HG02798 (cell line): ENCODE results near the gene CD34.

ENCODE experiments used
- ATAC-seq: cut with Tn5 transposase; IDR thresholded peaks from one replicate; pipeline ENCODE4 v1.9.1; 2021; ENCODE audit warnings: mild to moderate bottlenecking; ENCODE audit not compliant: unreplicated experiment, poor library complexity

Gene CD34

DNA sequence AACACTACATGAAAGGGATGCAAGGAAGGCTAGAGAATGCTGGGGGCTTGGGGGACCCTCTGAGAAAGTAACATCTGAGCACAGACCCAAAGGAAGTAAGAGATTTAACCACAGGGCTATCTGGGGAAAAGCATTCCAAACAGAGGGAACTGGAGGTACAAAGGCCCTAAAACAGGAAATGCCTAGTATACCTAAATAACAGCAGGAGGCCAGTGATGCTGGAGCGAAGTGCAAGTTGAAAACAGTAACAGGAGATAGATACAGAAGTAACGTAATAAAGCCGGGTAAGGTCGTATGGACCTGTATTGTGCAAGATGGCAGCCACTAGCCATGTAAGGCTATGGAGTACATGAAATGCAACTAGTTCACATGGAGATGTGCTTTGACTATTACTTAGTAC lies 52.1 kb downstream of the CD34 start:
- no peak for ATAC-seq

DNA sequence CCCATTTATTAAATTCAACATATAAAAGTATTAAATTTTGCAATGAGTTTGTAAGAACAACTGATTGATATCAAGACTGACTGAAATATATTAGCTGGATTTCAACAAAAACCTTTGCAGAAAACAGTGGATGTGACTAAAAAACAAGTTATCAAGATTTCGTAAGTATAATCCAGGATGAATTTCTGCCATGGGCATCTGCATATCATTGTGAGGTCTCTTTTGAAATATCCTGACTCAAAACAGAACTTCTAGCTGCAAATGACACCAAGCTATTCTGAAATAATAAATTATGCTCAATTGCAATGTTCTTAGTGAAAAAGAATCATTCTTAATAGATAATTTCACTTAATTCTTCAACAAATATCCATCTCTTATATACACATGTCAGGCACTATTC lies 52.6 kb downstream of the CD34 start:
- no peak for ATAC-seq

DNA sequence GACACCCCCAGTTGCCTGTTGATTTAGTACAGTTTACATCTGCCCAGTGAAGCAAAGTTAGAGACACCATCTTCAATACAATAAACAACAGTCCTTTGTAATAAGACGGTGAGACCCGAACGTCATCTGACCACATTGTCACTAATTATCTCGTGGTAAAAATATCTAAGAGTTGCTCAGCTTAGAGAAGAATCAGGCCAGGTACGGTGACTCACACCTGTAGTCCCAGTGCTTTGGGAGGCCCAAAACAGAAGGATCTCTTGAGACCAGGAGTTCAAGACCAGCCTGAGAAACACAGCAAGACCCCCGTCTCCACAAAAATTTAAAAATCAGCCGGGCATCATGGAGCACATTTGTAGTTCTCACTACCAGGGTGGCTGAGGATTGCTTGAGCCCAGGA lies 53.5 kb downstream of the CD34 start:
- no peak for ATAC-seq

DNA sequence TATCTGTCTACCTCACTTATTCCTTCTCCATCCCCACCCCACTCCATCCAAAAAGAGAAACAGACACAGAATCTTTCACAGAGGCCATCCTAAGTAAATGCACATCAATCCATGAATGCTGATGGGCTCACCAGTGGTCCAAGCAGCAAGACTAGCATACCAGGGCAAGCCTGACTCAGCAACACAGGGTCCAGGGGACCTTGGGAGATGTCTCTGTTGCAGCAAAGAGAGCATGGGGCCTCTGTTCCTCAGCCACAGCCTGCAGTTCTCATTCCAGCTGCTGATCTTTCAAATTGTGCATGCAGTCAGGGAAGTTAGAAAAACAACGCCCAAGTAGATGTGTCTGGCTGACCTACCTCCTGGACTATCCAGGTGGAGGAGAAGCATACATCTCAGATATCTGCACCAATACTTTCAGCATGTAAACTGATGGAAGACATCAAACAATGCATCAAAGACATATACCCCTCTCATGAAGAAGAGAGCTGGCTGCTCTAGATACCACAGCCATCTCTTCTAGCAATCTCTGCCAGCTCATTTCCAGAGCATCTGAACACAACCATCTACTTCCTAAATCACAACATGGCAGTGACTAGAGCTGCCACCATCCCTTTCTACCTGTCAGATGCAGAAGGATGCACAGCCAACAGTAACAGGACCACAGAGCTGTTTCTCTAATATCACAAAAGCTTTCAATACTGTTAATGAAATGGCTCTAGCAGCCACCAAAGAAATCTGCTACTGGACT lies 54.5 kb downstream of the CD34 start:
- no peak for ATAC-seq

DNA sequence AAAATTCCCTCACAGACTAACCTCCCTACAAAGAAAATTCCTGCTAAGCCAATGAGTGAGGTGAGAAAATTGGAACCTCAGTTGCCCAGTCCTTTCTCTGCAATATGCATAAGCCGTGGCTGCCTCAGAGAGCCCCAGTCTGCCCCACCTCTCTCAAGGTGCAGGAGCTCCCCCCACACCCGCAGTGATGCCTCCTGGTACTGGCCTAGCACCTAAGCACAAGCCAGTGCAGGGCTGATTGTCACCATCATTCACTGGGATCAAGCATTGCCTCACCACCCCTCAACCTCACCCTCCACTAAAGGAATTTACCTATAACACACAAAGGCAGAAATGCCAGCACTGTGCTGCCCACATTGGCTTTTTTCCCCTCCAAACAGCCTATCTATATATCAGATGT lies 56.9 kb downstream of the CD34 start:
- ATAC-seq = no peak

DNA sequence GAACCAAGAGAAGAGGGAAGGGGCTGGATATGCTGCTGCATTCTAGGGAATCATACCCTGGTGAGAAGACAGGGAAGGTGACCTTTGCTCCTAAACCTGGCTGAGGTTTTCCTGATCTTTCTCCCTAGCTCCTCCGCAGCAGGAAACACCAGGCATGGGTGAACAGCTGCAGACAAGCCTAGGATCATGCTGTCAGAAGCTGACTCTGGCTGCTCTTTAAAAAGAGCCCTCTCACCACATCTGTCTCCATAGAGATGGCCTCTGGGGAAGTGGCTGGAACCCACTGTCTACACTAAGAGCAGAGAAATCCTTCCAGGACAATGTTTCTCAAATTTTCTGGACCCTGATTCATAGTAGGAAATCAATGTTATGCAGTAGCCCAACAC lies 57.6 kb downstream of the CD34 start:
- ATAC-seq = no peak

DNA sequence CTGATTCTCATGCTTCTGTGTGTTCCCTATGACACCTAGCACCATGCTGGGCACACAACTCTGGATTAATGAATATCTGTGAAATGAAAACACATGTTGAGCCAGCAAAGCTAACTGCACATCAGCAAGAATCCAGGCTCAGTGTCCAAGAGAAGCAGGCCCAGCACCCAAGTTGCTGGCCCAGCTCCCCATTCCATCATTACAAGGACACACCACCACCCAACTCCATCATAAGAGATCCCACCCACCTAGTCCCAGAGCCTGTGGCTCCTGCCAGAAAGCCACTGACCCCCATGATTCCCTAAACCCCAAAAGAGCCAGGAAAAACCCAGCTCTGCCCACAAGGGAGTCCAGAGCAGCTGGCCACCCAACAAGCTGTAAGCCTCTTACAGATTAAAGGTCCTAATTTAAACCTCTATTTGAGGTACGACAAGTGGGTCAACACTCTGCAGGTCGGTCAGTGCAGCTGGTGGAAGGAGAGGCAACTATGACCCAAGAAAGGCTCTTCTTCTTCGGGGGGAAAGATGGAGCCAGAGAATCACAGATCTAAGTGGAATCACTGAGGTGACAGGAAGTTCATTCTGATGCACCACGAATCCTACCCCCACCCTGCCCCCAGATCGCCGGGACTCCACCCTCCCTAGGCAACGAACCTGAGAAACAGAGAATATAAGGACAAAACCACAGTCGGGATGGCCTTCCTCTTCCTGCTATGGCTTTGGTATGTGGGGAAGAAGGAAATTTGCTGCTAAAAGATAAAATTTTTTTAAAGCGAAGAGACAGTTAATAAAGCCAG lies 58.2 kb downstream of the CD34 start:
- no peak for ATAC-seq

DNA sequence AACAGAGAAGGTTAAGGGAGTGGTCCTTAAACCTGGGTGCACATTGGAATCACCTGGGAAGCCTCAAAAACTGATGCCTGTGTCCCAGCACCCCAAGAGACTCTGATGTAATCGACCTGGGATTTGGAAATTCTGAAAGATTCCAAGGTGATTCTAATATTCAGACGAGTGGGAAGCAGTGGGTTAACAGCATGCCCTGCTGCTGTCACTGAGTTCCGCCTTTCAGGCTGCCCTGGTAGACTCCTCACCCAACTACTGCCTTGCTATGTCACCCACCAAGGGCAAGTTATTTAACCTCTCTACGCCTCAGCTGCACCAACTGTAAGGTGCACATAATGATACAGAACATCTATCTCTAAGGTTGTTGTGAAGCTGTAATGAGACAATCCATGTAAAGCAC lies 59.2 kb downstream of the CD34 start:
- no peak for ATAC-seq

DNA sequence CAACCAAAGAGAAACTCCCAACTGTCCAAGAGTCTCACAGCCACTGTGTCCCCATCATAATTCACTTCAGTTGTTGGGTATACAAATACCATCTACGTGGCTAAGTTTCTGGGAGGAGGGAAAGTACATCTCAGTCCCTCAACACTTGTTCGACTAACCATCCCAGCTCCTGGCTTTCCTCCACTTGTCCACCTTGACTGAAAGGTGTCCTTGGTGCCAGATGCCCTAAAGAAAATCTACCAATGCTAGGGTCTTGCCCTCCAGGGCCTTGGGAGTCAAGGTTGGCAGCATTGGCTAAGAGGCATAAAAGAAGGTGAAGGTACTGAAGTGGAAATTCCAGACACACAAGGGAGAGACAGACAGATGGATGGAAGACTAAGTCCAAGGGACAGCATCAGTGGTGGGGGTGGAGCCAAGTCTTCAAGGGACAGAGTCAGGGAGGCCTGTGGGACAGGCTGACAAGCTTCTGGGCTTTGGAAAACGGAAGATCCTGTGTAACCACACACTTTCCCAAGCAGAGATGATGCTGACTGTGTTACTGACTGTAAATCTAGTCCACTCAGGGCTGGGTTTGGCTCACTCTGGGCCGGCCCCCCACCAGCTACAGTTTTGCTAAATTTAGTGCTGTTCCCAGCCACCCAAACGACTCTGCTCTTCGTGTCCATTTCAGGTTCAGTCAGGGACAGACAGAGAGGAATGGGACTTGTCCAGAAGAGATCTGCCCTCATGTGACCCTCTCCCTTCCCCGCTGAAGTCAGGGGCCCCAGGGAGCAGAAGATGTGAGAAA lies 60.1 kb downstream of the CD34 start:
- no peak for ATAC-seq

DNA sequence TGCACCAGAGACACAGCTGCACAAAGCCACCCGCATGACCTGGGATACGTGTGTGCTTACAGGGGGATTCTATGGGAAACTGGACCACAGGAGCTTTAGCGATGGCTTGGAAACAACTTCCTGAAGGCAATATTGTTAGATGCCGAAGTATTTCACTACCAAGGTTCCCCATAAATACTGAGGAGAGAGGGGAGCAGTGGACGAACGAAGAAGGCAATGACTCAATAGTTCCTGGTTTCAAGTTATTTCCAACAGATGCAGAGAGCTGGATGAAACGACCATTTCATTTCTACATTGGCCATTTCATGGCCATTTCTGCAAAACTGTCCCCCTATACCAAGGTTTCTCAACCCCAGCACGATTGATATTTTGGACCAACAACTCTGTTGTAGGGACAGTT lies 61.3 kb downstream of the CD34 start:
- ATAC-seq = no peak

DNA sequence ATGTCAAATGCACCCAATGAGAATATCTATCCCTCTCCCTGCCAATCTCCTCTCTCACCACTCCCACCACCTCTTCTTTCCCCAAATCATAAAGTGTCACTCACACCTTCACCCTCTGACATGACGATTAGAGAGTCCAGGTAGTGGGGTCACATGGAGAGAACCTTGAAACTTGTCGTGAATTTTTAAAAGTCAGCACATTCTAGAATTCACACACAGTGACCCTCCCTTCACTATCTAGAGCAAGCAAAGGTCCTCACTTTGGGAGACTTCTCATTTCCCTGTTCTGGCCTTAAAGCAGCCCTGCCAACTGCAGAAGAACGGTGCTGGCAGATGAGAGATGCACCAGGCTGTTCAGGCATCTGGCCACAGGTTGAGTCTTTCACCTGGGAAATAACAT lies 61.9 kb downstream of the CD34 start:
- ATAC-seq = no peak

DNA sequence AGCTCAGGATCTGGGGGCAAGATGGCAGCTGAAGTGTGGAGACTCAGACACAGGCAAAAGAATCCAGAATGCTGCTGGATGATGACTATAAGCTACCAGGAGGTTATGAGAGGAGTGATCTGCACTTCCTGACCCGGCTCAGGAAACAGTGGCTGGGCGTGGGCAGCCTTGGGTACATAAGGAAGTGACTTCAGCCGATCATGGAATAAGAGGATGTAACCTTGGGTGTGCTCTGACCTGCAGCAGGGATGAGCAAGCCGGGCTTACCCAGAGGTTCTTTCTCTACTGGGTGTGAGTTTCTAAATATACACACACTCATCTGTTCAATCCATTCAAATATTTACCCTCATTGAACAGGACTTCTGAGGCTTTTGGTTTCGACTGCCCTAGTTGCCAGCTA lies 62.7 kb downstream of the CD34 start:
- no peak for ATAC-seq

DNA sequence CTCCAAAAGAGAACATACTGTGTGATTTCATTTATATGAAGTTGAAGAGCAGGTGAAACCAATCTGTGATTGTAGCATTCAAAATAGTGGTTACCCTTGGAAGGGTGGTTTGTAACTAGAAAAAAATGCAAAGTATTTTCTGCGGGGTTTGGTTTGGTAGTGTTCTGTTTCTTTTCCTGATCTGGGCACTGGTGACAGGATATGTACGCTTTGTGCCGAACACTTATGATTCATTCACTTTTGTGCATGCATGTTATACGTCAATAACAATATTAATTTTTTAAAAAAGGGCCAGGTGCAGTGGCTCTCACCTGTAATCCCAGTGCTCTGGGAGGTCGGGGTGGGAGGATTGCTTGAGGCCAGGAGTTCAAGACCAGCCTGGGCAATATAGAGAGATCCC lies 63.8 kb downstream of the CD34 start:
- ATAC-seq = no peak

DNA sequence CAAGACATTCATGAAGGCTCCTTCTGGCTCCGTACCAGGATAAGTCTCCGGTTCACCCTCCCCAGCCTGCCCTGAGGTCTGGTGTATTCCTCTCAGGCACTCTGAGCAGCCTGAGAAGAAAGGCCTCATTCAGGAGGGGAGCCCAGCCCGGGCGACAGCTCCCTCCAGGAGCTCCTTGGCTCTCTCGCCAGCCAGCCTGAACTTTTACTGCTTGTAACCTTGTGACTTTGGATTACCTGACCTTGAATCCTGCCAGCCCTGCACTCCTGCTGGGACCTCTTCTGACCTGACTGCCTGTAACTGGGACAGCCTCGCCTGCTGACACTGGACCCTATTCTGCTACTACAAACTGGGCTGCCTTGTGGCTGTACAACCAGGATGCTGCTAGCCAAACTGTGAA lies 65.8 kb downstream of the CD34 start:
- no peak for ATAC-seq

DNA sequence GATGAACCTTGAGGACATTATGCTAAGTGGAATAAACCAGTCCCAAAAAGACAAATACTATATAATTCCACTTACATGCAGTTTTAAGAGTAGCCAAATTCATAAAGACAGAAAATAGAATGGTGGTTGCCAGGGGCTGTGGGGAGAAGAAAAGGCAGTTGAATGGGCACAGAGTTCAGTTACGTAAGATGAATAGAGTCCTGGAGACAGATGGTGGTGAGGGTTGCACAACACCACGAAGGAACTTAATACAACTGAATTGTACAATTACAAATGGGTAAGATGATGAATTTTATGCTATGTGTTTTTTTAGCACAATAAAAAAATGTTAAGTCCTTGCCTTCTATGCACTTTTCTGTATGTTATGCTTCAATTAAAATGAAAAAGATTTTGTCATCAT lies 66.6 kb downstream of the CD34 start:
- no peak for ATAC-seq

DNA sequence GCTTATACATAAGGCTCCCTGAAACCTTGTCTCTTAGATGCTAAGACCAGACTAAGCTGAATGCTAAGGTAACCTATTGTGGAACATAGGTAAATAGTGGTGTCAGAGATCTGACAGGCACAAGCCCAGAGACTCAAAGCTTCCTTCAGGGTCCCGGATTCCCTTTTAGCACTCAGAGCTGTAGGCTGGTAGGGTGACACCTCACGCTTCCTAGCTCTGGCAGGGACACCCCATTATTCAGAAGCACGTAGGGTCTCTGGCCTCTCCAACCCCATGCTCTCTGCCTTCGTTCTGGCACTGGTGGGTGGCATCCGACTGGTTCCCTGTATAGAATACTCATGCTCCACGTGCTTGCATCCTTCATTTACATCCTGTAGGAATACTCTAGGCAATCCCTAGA lies 68.4 kb downstream of the CD34 start:
- ATAC-seq = no peak

DNA sequence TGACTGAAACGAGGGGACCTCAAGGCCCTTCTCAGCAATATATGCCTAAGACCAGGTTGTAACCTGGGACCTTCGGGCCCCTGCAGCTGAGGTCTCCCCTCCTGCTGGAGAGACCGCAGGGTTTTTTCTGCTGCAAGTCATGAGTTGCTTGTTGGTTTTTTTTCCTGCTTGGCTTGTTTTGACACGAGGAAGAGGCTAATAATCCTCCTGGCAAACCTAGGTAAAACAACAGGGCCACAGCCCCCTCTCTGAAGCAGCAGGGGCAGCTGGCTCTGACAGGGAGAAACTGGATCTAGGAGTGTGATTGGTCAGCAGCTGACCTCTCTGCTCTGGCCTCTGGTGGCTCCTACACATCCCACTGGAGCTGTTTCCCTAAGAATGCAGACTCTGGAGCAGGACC lies 69.0 kb downstream of the CD34 start:
- ATAC-seq = no peak

DNA sequence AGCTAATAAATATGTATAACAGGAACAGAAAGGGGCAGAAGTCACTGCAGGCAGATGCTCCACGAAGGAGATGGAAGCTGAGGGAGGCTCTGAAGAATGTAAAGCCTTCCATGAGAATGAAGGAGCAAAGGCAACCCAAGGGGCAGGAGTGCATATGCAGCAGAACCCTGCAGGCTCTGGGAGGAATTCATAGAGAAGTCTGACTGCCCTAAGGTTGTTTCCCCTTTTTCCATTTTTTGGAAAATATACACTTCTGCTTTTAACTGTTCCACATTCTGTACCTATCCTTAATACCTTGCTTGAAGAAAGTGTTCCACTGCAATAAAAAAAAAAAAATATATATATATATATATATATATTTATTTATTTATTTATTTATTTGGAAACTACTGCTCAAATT lies 69.6 kb downstream of the CD34 start:
- no peak for ATAC-seq

DNA sequence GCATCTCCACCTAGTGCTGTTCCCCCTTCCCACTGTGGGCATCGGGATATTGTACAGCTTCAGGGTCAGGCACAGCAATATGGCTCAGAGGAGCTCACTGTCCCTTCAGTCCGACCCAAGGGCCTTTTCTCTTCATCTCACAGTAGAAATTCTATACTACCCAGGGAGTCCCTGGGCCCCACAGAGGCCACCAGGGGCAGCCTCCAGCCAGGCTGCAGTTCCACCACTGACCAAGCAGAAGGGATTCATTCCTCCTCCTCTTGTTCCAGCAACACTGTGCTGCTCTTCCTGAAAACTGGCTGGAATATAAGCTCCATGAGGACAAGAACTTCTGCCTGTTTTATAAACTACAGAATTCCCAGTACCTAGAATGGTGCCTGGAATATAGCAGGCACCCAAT lies 70.5 kb downstream of the CD34 start:
- no peak for ATAC-seq

DNA sequence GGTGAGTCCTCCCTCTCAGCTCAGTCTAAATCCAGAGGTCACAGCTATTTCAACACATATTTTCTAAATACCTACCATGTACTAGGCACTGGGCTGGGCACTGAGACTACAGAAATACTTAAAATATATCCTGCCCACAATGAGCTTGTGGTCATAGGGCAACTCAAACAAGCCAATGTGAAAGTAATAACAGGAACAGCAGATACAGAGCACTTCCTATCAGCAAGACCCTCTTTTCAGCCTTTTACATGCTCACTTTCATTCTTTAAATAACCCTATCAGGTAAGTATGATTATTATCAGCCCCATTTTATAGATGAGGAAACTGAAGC lies 71.9 kb downstream of the CD34 start:
- ATAC-seq = no peak
